ENCODE data around the gene RAB44.

- no peak for TF ChIP-seq EP300 (IDR thresholded peaks at IDR 0.05; ENCODE audit: low read depth)
- TF ChIP-seq CTCF (IDR thresholded peaks at IDR 0.05): no peak
- no peak for TF ChIP-seq POLR2A (IDR thresholded peaks at IDR 0.05)
- TF ChIP-seq POLR2AphosphoS5 (IDR thresholded peaks at IDR 0.05): no peak
Observed at GRCh38 chr6:36700071-36700812, 2.6 kb downstream of the RAB44 start.
